Keratinocyte (primary cell): ENCODE results near the gene ZNF76. TPM values are rescaled to one million over a fixed set of nuclear protein-coding genes. Genes with fewer than 3 reads are reported as not detected.

Experiments used
- DNase-seq: peaks from one replicate; pipeline ENCODE4 v3.0.0-alpha.2; 2011; ENCODE audit warnings: low read depth, missing footprints, low spot score
- FAIRE-seq: peaks from 2 replicates; lab custom pipeline; 2011; peaks lifted over from hg19 to GRCh38; lab: Jason Lieb, UNC
- H2AFZ ChIP-seq: 2 replicates; pipeline ENCODE4 v1.6.0; 2012; ENCODE audit warnings: low read length, control low read depth, inconsistent platforms; ENCODE audit not compliant: control insufficient read depth
- H3K27ac ChIP-seq: 2 replicates; pipeline ENCODE4 v1.5.1; 2011; ENCODE audit warnings: low read length; ENCODE audit not compliant: control insufficient read depth, insufficient read depth
- H3K27me3 ChIP-seq: 3 replicates; pipeline ENCODE4 v1.6.0; 2011; ENCODE audit warnings: low read length; ENCODE audit not compliant: control insufficient read depth, insufficient read depth; ENCODE audit errors: extremely low read depth
- H3K36me3 ChIP-seq, 2 experiments: 2 replicates in 1 of 2; 3 replicates in 1 of 2; pipeline ENCODE4 v1.5.1; 2011; ENCODE audit warnings: low read length in 2 of 2, mild to moderate bottlenecking in 1 of 2; ENCODE audit not compliant: control insufficient read depth in 2 of 2, insufficient read depth in 2 of 2; ENCODE audit errors: extremely low read depth in 1 of 2
- H3K4me1 ChIP-seq: 3 replicates; pipeline ENCODE4 v1.5.1; 2011; ENCODE audit warnings: low read length; ENCODE audit not compliant: control insufficient read depth, insufficient read depth; ENCODE audit errors: extremely low read depth
- H3K4me2 ChIP-seq: 3 replicates; pipeline ENCODE4 v1.6.0; 2011; ENCODE audit warnings: low read depth, low read length; ENCODE audit not compliant: control insufficient read depth, insufficient read depth; ENCODE audit errors: extremely low read depth
- H3K4me3 ChIP-seq, 3 experiments: fragments of 200-600 bp in 1 of 3; sonication (generic) in 1 of 3; 2 replicates in 2 of 3; 3 replicates in 1 of 3; pipeline ENCODE4 v1.5.1; 2011 to 2016; ENCODE audit warnings: low read length in 3 of 3, mild to moderate bottlenecking in 3 of 3, control low read depth in 2 of 3, inconsistent platforms in 1 of 3, low read depth in 1 of 3, mixed read lengths in 1 of 3, mixed run types in 1 of 3, moderate library complexity in 1 of 3; ENCODE audit not compliant: control insufficient read depth in 2 of 3, insufficient read depth in 2 of 3; ENCODE audit errors: extremely low read depth in 1 of 3
- H3K79me2 ChIP-seq: 2 replicates; pipeline ENCODE4 v1.6.0; 2012; ENCODE audit warnings: low read length; ENCODE audit not compliant: control insufficient read depth, insufficient read depth
- H3K9ac ChIP-seq: 3 replicates; pipeline ENCODE4 v1.6.0; 2011; ENCODE audit warnings: low read length; ENCODE audit not compliant: control insufficient read depth, insufficient read depth; ENCODE audit errors: extremely low read depth
- H3K9me1 ChIP-seq: 3 replicates; pipeline ENCODE4 v1.6.0; 2011; ENCODE audit warnings: low read length; ENCODE audit not compliant: control insufficient read depth, insufficient read depth; ENCODE audit errors: extremely low read depth
- H3K9me3 ChIP-seq: 2 replicates; pipeline ENCODE4 v1.5.1; 2012; ENCODE audit warnings: low read depth, low read length; ENCODE audit not compliant: control insufficient read depth
- H4K20me1 ChIP-seq: 3 replicates; pipeline ENCODE4 v1.6.0; 2011; ENCODE audit warnings: low read length; ENCODE audit not compliant: control insufficient read depth, insufficient read depth; ENCODE audit errors: extremely low read depth
- EZH2 ChIP-seq: IDR thresholded peaks from one replicate; pipeline ENCODE4 v1.6.1; 2012; ENCODE audit warnings: inconsistent platforms, mild to moderate bottlenecking, low read length, moderate library complexity
- dilution Hi-C: fragments of 300-500 bp; cut with MboI; formaldehyde crosslinking; loops from one replicate; pipeline ENCODE4 v1.7.0; 2020; ENCODE audit warnings: low sequenced_read_pairs; ENCODE audit not compliant: extremely low pct_ligation_motif_present
- polyA plus RNA-seq, 5 experiments: library from polyadenylated mRNA; depleted of rRNA in 3 of 5; stranded (reverse) in 3 of 5; stranded (forward) in 1 of 5; unstranded in 1 of 5; fragments of >200 nt; gene quantifications; 1 replicate in 1 of 5; 2 replicates in 3 of 5; 3 replicates in 1 of 5; pipeline versions ENCODE4 v1.2.1 to v1.2.3, GENCODE V29; 2011 to 2012; ENCODE audit warnings: missing spikeins in 2 of 5, low read depth in 1 of 5, low replicate concordance in 1 of 5
- TF ChIP-seq, protein P1 (sequence below), 3 experiments: IDR thresholded peaks in 1 of 3; conservative IDR thresholded peaks in 1 of 3; optimal IDR thresholded peaks in 1 of 3; 2 replicates in 2 of 3; 3 replicates in 1 of 3; pipeline versions ENCODE3 to v1.5.1; 2011; ENCODE audit warnings: low read length in 3 of 3, mild to moderate bottlenecking in 3 of 3, moderate library complexity in 2 of 3, control low read depth in 1 of 3, inconsistent platforms in 1 of 3; ENCODE audit not compliant: insufficient read depth in 2 of 3; ENCODE audit errors: extremely low read depth in 1 of 3

The ZNF76 gene
- polyA plus RNA-seq, 1 donor (not counting 4 experiments of a cell fraction or from before 2014, with no cell fraction given): 7.2 TPM

GRCh38 chr6:35248965-35249364 is 10.6 kb upstream of the ZNF76 start:
- no peak for TF ChIP-seq EZH2
- TF ChIP-seq, protein P1, sequence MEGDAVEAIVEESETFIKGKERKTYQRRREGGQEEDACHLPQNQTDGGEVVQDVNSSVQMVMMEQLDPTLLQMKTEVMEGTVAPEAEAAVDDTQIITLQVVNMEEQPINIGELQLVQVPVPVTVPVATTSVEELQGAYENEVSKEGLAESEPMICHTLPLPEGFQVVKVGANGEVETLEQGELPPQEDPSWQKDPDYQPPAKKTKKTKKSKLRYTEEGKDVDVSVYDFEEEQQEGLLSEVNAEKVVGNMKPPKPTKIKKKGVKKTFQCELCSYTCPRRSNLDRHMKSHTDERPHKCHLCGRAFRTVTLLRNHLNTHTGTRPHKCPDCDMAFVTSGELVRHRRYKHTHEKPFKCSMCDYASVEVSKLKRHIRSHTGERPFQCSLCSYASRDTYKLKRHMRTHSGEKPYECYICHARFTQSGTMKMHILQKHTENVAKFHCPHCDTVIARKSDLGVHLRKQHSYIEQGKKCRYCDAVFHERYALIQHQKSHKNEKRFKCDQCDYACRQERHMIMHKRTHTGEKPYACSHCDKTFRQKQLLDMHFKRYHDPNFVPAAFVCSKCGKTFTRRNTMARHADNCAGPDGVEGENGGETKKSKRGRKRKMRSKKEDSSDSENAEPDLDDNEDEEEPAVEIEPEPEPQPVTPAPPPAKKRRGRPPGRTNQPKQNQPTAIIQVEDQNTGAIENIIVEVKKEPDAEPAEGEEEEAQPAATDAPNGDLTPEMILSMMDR (optimal IDR thresholded peaks at IDR 0.05 in 1 of 3, IDR thresholded peaks at IDR 0.05 in 1 of 3, conservative IDR thresholded peaks at IDR 0.05 in 1 of 3; ENCODE audit: extremely low read depth in 1 of 3, insufficient read depth in 2 of 3, low read length in 3 of 3): no peak
- Histone ChIP-seq H3K79me2 (no peaks in the 10 kb centered on the region), H3K4me3 (no peak overlapping the region), H3K9me3 (no peaks in the 10 kb centered on the region), H3K4me2 (no peak overlapping the region), H2AFZ (no peak overlapping the region), H3K36me3 (no peaks in the 10 kb centered on the region), H3K4me1 (no peaks in the 10 kb centered on the region), H4K20me1 (no peaks in the 10 kb centered on the region), H3K27ac (no peak overlapping the region), H3K9me1 (no peaks in the 10 kb centered on the region), H3K9ac (no peak overlapping the region), H3K27me3 (no peaks in the 10 kb centered on the region)
- no peak for FAIRE-seq
- dilution Hi-C loops: no loop called here
- no peak for DNase-seq

DNA sequence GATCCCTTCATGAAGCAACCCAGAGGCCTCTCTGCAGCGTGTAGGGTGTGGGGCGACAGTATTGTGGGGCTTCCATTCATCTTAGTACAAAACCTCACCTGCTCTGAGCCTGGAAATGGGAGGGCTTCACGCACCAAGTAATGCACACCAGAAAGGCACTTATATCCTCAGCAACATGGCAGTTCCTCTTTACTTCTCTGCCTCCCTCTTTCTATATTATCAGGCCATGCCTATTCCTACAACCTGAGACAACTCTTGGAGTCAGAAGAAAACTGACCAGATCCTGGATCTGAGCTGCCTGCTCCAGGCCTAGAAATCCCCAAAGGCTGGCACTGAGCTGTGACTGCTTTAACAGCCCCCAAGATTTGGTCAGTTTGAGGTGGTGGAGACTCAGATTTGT is 7.6 kb upstream of the ZNF76 start:
- Histone ChIP-seq H3K4me2 (no peak overlapping the region), H3K9ac (no peak overlapping the region), H3K9me1 (no peaks in the 10 kb centered on the region), H3K27me3 (no peaks in the 10 kb centered on the region), H3K36me3 (no peaks in the 10 kb centered on the region), H3K79me2 (no peaks in the 10 kb centered on the region), H3K4me1 (no peaks in the 10 kb centered on the region), H2AFZ (no peak overlapping the region), H3K4me3 (no peak overlapping the region), H3K27ac (no peak overlapping the region), H3K9me3 (no peaks in the 10 kb centered on the region), H4K20me1 (no peaks in the 10 kb centered on the region)
- TF ChIP-seq, protein P1 (optimal IDR thresholded peaks at IDR 0.05 in 1 of 3, IDR thresholded peaks at IDR 0.05 in 1 of 3, conservative IDR thresholded peaks at IDR 0.05 in 1 of 3; ENCODE audit: extremely low read depth in 1 of 3, insufficient read depth in 2 of 3, low read length in 3 of 3): no peak
- no peak for TF ChIP-seq EZH2
- dilution Hi-C loops: no loop called here
- DNase-seq: no peak
- FAIRE-seq: no peak
